ENCODE measurements around the gene DNAJC3.
A peak's percentile ranks its signal among the peaks of the same experiment; 100 is the strongest.
"Not testable (repeated sequence)": the region's sequence is repeated elsewhere in the genome, so short reads cannot be mapped to it uniquely, and the experiment has no call there.

DNAJC3 gene

DNA sequence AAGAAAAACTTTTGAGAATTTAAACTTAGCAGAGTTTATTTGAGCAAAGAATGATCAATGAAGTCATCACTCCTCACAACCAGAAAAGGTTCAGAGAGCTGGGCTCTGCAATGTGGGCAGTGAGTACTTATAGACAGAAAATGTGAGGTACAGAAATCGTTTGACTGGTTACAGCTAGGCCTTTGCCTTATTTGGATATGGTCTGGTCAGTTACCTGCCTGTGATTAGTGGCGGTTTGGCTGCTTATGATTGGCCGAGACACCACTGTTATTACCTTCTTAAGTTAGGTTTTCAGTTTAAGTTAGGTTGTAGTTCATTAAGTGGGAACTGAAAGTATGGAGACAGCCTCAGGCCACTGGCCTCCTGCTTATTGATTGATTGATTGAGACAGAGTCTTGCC, 66.3 kb downstream of the DNAJC3 start:
- DNase-seq, result no peak
- in situ Hi-C loops (cut with HindIII; ENCODE audit: low pct_ligation_motif_present, low pct_unique_long_range_greater_than_20kb, low sequenced_read_pairs), result no loop called here

DNA sequence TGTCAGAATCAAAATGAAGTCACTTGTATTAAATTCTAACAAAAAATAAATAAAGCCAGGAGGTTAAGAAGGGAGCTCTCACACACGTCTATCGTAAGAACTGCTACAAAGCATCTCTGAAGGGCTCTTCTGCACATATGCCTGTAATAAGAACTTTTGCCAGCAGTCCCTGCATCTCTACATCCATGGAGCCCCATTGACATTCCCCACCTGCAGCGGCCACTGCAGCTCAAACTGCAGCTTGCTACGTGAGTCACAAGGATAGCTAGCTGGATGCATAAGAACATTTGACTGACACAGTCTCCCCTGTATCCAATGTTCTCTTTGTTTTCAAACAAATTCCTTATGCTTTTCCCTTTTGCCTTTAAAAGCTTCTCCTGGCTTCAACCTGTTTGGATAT, 68.3 kb downstream of the DNAJC3 start:
- in situ Hi-C loops (cut with HindIII; ENCODE audit: low pct_ligation_motif_present, low pct_unique_long_range_greater_than_20kb, low sequenced_read_pairs), result no loop called here
- DNase-seq, result no peak

DNA sequence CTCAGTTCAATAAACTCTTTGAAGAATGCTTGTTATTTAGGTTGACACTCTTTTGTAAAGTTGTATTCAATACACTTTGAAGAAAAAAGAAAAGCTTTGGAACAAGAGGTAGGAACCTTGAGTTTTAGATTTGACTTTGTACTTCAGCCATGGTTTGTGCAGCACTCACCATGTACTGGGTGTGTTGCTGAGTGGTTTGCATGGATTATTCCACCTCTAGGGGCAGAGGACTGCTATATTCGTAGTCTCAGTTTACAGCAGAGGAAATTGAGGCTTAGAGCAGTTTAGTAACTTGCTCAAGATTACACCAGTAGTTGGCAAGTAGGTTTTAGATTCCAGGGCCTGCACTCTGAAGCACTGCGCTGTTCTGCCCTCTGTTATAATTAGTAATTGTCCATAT, 68.8 kb downstream of the DNAJC3 start:
- no peak for DNase-seq
- in situ Hi-C loops (cut with HindIII; ENCODE audit: low pct_ligation_motif_present, low pct_unique_long_range_greater_than_20kb, low sequenced_read_pairs), result no loop called here

DNA sequence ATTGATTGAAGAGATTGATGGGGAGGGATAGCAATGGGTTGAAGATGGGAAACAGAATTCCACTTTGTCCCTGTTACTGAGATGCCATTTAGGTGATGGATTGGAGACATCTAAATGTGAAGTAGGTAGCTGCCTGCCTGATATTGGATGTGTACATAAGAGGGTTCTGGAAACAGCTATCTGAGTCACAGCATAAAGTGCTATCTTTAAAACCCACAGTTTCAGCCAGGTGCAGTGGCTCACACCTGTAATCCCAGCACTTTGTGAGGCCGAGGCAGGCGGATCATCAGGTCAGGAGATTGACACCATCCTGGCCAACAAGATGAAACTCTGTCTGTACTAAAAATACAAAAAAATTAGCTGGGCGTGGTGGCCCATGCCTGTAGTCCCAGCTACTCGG, 72.6 kb downstream of the DNAJC3 start:
- DNase-seq, result no peak
- in situ Hi-C loops (cut with HindIII; ENCODE audit: low pct_ligation_motif_present, low pct_unique_long_range_greater_than_20kb, low sequenced_read_pairs), result no loop called here

DNA sequence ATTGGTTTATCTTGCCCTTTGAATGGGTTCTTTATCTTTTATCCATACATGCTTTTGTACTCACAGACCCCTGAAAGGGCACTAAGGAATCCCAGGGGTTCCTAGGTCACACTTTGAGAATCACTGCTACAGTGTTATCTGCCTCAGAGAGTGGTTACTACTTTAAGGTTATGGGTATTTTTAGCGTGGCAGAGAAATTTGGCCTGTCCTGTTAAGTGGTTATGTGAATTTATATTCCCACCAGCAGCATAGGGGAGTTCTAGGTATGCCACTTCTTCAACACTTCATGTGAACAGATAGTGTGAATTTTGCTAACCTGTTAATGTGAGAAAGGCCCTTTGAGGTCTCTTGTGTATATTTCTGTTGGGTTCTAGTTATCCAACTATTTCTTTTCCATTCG, 75.7 kb downstream of the DNAJC3 start:
- in situ Hi-C loops (cut with HindIII; ENCODE audit: low pct_ligation_motif_present, low pct_unique_long_range_greater_than_20kb, low sequenced_read_pairs), result no loop called here
- no peak for DNase-seq

DNA sequence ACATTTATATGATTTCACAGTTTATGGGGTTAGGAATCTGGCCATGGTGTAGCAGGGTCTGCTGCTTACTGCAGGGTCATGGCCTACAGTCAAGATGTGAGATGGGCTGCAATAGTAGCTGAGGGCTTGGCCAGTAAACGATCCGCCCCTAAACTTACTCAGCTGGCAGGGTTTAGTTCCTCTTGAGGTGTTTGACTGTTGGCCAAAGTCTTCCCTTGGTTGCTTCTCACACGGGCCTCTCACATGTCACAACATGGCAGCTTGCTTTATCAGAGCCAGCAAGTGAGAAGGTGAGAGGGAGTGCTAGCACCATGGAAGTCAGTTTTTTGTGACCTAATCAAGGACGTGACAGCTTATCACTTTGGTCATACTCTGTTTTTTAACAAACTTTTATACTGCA, 77.1 kb downstream of the DNAJC3 start:
- DNase-seq, result no peak
- in situ Hi-C loops (cut with HindIII; ENCODE audit: low pct_ligation_motif_present, low pct_unique_long_range_greater_than_20kb, low sequenced_read_pairs), result no loop called here

DNA sequence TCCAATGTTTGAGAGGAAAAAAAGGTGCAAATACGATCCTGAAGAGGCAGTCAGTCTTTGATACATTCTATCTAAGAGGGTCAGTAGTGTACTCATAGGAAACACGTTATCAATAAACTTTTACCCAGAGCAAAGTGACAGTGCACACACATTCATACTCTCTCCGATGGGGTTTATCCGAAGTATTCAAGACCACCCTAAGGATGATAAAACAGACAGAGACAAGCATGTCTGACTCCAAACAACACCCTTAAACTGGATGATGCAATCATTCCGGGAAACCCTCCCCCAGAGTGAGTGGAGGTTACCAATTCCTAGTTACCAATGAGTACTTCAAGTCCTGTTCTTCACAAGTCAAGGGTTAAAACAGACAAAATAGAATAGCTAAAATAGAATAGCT, 79.1 kb downstream of the DNAJC3 start:
- DNase-seq, result no peak
- in situ Hi-C loops (cut with HindIII; ENCODE audit: low pct_ligation_motif_present, low pct_unique_long_range_greater_than_20kb, low sequenced_read_pairs), result no loop called here

DNA sequence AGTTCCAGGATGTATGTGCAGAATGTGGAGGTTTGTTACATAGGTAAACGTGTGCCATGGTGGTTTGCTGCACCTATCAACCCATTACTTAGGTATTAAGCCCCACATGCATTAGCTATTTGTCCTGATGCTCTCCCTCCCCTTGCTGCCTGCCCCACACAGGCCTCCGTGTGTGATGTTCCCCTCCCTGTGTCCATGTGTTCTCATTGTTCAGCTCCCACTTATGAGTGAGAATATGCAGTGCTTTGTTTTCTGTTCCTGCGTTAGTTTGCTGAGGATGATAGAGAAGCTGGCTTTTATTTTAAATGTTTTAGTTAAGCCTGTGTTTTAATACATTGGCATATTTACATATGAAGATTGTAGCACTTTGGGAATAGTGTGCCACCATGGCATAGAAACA, 85.7 kb downstream of the DNAJC3 start:
- DNase-seq; in situ Hi-C loops (cut with HindIII; ENCODE audit: low pct_ligation_motif_present, low pct_unique_long_range_greater_than_20kb, low sequenced_read_pairs): not testable (repeated sequence)

DNA sequence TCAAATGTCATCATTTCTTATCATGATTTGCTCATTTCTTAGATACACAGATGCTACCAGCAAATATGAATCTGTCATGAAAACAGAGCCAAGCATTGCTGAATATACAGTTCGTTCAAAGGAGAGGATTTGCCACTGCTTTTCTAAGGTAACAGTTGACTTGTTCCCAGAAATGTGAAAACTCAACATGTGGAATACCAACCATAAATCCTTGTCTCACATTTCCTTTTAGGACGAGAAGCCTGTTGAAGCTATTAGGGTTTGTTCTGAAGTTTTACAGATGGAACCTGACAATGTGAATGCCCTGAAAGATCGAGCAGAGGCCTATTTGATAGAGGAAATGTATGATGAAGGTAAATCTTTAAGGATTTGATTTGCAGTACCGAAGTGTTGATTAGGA, 86.7 kb downstream of the DNAJC3 start:
- in situ Hi-C loops (cut with HindIII; ENCODE audit: low pct_ligation_motif_present, low pct_unique_long_range_greater_than_20kb, low sequenced_read_pairs), result no loop called here
- no peak for DNase-seq

DNA sequence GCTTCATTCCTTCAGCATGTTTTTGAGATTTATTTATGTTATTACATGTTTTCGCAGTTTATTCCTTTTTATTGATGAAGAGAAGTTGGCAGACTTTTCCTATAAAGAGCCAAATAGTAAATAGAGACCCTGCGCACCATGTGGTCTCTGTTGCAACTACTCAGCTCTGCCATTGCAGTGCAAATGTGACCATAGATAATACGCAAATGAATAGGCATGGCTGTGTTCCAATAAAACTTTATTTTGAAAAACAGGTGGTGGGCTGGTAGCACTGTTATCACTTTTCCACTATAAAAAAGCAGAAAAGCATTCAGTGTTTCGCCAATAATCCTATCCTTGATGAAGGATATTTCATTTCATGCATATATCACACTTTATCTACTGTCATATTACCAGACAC, 95.0 kb downstream of the DNAJC3 start:
- in situ Hi-C loops (cut with HindIII; ENCODE audit: low pct_ligation_motif_present, low pct_unique_long_range_greater_than_20kb, low sequenced_read_pairs), result no loop called here
- no peak for DNase-seq

DNA sequence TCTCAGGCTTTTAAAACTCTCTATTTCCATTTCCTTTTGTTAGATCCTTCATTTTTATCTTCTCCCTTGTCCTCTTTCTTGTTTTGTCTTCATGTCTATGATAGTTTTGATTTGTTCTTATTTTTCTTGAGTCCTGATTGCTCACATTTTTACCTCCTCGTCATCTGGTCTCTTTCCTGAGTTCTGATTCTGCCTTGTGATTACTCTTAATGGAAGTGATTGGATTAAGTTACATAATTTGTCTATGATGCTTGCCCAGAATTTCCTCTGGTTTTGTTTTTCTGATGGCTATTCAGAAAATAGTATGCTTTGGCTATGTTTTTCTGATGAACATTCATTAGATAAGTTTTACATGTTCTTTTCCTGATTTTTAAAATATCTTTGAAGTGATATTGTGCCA, 102.6 kb downstream of the DNAJC3 start:
- in situ Hi-C loops (cut with HindIII; ENCODE audit: low pct_ligation_motif_present, low pct_unique_long_range_greater_than_20kb, low sequenced_read_pairs), result no loop called here
- no peak for DNase-seq

DNA sequence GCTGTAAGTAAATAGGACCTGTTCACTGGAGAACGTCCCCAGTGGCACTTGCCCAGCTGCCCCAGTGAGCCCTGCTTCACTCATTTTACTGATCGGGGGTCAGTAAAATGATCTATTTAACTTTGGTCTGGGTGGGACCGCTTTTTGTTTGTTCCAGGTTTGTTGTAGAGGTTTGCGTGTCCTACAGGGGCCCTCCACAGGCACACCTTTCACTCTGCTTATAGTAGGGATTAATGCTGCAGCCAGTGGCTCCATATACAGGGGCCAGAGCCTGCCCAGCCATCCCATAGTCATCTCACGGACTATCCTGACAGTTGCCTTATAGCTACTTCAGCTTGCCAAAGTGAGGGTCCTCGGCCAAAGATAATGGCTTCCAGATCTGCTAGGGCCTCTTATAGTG, 104.1 kb downstream of the DNAJC3 start:
- in situ Hi-C loops (cut with HindIII; ENCODE audit: low pct_ligation_motif_present, low pct_unique_long_range_greater_than_20kb, low sequenced_read_pairs), result no loop called here
- DNase-seq, result no peak

DNA sequence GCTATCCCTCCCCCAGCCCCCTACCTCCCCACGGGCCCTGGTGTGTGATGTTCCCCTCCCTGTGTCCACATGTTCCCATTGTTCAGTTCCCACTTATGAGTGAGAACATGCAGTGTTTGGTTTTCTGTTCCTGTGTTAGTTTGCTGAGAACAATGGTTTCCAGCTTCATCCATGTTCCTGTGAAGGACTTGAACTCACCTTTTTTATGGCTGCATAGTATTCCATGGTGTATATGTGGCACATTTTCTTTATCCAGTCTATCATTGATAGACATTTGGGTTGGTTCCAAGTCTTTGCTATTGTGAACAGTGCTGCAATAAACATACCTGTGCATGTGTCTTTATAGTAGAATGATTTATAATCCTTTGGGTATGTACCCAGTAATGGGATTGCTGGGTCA, 105.0 kb downstream of the DNAJC3 start:
- in situ Hi-C loops (cut with HindIII; ENCODE audit: low pct_ligation_motif_present, low pct_unique_long_range_greater_than_20kb, low sequenced_read_pairs), result not testable (repeated sequence)

DNA sequence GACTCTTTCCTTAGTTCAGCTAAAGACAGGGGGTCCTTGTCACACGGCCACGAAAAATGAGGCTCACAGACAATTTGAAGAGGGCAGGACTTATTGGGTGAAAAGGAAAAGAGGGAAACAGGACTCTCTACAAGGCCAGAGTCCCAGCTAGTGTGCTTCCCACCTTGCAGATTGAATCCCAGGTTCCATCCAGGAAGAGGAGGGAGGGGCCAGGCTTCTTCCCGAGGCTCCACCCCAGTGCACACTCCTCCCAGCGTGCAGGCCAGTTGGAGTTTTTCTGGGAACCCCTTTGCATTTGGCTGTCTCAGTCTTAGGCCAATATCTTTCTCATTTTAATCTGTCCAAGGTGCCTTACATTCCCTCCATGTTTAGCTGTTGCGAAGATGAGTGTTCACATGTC, 106.8 kb downstream of the DNAJC3 start:
- DNase-seq, result no peak

More for the DNA sequence above, 105.0 kb downstream of the DNAJC3 start:
- DNase-seq, result not testable (repeated sequence)

DNA sequence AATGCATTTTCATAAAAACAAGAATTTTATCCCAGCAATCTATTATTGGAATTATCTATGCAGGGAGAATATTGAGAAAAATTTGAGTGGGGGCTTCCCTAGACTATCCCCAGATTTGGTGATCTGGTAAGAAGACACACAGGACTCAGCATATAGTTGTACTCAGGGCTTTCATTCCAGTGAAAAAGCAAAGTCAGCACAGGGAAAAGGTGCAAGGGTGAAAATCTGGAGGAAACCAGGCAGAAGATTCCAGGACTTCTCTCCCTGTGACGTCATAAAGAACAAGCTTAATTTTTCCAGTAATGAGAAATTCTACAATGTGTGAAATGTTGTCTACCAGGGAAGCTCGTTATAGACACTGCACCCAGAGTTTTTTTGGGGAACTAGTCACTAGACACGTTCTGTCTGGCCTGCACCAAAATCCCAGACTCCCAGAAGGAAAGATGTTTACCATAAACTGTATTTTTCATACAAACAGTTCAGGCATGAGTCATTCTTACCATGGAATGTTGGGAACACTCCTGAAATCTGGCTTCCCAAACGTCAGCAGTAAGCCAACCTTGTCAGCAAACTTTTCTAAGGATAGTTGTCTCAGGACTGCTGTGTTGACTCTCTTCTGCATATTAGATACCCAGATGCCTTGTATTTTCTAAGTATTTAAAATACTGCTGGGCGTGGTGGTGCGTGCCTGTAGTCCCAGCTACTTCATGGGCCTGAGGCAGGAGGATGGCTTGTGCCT, 107.4 kb downstream of the DNAJC3 start:
- peak; percentile 22 for DNase-seq
- in situ Hi-C loops (cut with HindIII; ENCODE audit: low pct_ligation_motif_present, low pct_unique_long_range_greater_than_20kb, low sequenced_read_pairs), result no loop called here

More for the DNA sequence above, 106.8 kb downstream of the DNAJC3 start:
- in situ Hi-C loops (cut with HindIII; ENCODE audit: low pct_ligation_motif_present, low pct_unique_long_range_greater_than_20kb, low sequenced_read_pairs), result no loop called here

DNA sequence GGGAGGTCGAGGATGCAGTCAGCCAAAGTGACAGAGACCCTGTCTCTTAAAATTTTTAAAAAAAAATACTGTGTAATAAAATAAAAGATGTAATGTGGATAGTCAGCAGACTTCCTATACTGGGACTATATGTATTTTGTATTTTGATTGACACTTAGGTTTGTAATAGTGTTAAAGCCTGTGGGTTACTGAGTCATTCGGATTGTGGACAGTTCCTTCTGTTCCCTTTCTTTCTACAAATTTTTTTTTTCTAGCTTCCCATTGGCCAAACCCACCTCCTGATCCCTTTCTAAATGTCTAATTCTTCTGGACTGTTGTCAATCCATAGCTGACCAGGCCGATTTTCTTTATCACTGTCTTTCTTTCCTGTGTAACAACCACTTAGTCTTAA, 108.0 kb downstream of the DNAJC3 start:
- no peak for DNase-seq
- in situ Hi-C loops (cut with HindIII; ENCODE audit: low pct_ligation_motif_present, low pct_unique_long_range_greater_than_20kb, low sequenced_read_pairs), result no loop called here

DNA sequence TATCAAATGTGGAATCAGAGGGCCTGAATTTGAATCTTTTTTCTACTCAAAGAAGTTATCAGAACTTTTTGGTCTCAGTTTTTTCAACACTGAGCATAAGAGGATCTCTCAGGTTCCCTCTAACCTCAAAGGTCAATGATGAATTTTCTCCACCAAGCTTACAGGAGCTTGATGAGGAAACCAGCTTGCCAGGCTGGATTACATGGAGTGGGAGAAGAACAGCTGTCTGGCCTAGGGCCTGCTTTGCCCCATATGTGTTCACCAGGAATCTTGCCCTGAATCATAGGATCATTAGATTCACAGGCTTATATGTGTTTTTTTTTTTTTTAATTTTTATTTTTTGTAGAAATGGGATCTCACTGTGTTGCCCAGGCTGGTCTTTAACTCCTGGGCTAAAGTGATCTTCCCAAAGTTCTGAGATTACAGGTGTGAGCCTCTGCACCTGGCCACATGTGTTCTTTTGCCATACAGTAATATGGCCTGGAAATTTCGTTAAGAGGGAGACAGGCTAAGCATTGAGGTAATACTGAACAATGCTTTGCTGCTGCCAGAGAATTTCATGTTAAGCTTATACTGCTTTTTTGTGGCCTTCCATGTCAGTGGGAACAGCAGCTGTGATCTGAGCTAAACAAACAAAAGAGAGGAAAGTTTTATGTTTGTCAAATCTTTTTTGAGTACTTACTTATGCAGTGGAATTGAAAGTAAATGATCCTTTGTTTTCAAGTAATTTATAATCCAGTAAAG, 110.6 kb downstream of the DNAJC3 start:
- DNase-seq, result no peak
- in situ Hi-C loops (cut with HindIII; ENCODE audit: low pct_ligation_motif_present, low pct_unique_long_range_greater_than_20kb, low sequenced_read_pairs), result no loop called here

DNA sequence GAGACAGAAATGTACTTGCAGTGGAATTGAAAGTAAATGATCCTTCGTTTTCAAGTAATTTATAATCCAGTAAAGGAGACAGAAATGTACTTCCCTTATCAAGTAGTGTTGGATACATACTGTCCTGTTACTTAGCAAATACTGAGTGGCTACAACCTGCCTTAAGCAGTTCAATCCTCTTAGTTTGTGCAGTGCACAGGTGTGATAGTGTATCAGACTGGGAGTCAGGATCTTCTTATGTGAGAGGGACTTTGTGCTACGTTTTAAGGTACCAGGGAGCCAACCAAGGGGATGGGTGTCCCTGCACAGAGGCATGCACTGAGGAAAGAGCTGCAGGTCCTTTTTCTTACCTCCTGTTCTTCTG, 111.1 kb downstream of the DNAJC3 start:
- no peak for DNase-seq
- in situ Hi-C loops (cut with HindIII; ENCODE audit: low pct_ligation_motif_present, low pct_unique_long_range_greater_than_20kb, low sequenced_read_pairs), result no loop called here

DNA sequence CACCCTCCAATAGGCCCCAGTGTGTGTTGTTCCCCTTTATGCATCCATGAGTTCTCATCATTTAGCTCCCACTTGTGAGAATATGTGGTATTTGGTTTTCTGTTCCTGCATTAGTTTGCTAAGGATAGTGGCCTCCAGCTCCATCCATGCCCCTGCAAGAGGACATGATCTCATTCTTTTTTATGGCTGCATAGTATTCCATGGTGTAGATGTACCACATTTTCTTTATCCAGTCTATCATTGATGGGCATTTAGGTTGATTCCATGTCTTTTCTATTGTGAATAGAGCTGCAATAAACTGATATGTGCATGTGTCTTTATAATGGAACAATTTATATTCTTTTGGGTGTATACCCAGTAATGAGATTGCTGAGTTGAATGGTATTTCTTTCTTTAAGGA, 112.4 kb downstream of the DNAJC3 start:
- DNase-seq; in situ Hi-C loops (cut with HindIII; ENCODE audit: low pct_ligation_motif_present, low pct_unique_long_range_greater_than_20kb, low sequenced_read_pairs): not testable (repeated sequence)

DNA sequence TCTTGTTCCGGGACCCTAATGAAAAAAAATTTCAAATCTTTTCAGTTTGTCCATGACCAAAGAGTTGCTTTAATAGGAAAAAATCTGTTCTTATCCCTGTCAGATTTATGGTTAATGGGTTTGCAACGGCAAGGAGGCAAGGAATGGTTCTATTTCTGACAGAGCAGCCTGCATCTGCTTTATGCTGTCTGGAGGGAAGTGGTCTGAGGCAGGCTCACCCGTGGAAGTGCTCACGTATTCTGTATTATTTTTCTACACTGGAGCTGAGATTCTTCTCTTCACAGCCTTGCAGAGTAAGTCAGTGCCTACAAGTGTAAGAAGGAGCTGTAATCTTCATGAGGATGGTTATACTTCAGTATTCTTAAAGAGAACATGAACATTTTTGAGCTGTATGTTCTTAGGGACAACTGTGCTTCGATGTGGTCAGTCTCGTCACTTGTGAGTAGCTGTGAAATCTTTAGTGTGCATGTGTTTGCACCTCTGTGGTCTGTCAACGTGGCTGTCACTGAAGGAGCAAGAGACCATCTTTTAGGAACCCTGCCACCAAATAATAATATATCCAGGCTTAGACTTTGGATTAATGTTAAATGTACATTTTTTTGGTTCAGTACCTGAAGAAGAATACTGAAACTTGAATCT, 114.3 kb downstream of the DNAJC3 start:
- DNase-seq, result no peak
- in situ Hi-C loops (cut with HindIII; ENCODE audit: low pct_ligation_motif_present, low pct_unique_long_range_greater_than_20kb, low sequenced_read_pairs), result no loop called here

Measured in ACHN (cell line).